Ishikawa (cell line): ENCODE results near the gene PLEKHG4.
A peak's percentile ranks its signal among the peaks of the same experiment; 100 is the strongest.

Experiments
- CEBPB ChIP-seq: IDR thresholded peaks from 2 replicates; pipeline ENCODE4 v1.6.1; 2012
- CREB1 ChIP-seq: IDR thresholded peaks from 2 replicates; pipeline ENCODE4 v1.6.1; 2012; ENCODE audit warnings: low read depth
- EGR1 ChIP-seq: IDR thresholded peaks from 2 replicates; pipeline ENCODE4 v1.6.1; 2012
- EP300 ChIP-seq: IDR thresholded peaks from 2 replicates; pipeline ENCODE4 v1.6.1; 2012; ENCODE audit warnings: borderline replicate concordance
- FOXM1 ChIP-seq: IDR thresholded peaks from 2 replicates; pipeline ENCODE4 v1.6.1; 2012; ENCODE audit warnings: low read depth, borderline replicate concordance
- MAX ChIP-seq: IDR thresholded peaks from 2 replicates; pipeline ENCODE4 v1.6.1; 2012
- NFIC ChIP-seq: IDR thresholded peaks from 2 replicates; pipeline ENCODE4 v1.6.1; 2012
- RAD21 ChIP-seq: IDR thresholded peaks from 2 replicates; pipeline ENCODE4 v1.6.1; 2012; ENCODE audit warnings: low read depth
- REST ChIP-seq: IDR thresholded peaks from 2 replicates; pipeline ENCODE4 v1.6.1; 2012; ENCODE audit warnings: low read depth, mild to moderate bottlenecking
- TAF1 ChIP-seq: IDR thresholded peaks from 2 replicates; pipeline ENCODE4 v1.6.1; 2012; ENCODE audit warnings: low read depth, mild to moderate bottlenecking
- TCF12 ChIP-seq: IDR thresholded peaks from 2 replicates; pipeline ENCODE4 v1.6.1; 2012; ENCODE audit warnings: low read depth
- TEAD4 ChIP-seq: IDR thresholded peaks from 2 replicates; pipeline ENCODE4 v1.6.1; 2012
- USF1 ChIP-seq: IDR thresholded peaks from 2 replicates; pipeline ENCODE4 v1.6.1; 2012
- YY1 ChIP-seq: IDR thresholded peaks from 2 replicates; pipeline ENCODE4 v1.6.1; 2012; ENCODE audit warnings: low read depth
- ZBTB7A ChIP-seq: IDR thresholded peaks from 2 replicates; pipeline ENCODE4 v1.6.1; 2012; ENCODE audit warnings: low read depth

PLEKHG4 gene

DNA sequence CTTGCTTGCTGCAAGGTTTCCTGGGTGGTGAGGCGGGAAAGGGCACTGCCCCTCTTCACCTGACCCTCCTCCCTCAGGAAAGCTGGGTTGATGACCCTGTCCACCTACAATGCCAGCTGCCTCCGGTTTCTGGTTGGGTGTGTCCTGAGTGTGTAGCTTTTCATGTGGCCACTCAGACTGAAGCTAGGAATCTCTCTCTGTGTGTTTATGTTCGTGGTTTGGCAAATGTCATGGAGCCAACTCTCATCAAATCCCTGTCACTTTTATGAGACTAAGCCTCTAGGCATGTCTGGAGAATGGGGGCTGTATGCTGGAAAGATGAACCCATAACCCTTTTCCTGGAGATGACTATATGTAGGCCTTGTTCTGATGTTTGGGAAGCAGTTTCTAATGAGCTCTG is 17.1 kb downstream of the PLEKHG4 start:
- no peak for TF ChIP-seq TCF12
- no peak for TF ChIP-seq REST
- no peak for TF ChIP-seq EGR1
- no peak for TF ChIP-seq CREB1
- TF ChIP-seq CEBPB, result no peak
- no peak for TF ChIP-seq MAX

GRCh38 chr16:67298277-67298676 is 18.9 kb downstream of the PLEKHG4 start:
- TF ChIP-seq RAD21 (no peak), CREB1 (no peak), EP300 (no peak), TCF12 (no peak), TEAD4 (no peak), TAF1 (no peak), CEBPB (no peak), USF1 (no peak), ZBTB7A (no peak), FOXM1 (no peak)

DNA sequence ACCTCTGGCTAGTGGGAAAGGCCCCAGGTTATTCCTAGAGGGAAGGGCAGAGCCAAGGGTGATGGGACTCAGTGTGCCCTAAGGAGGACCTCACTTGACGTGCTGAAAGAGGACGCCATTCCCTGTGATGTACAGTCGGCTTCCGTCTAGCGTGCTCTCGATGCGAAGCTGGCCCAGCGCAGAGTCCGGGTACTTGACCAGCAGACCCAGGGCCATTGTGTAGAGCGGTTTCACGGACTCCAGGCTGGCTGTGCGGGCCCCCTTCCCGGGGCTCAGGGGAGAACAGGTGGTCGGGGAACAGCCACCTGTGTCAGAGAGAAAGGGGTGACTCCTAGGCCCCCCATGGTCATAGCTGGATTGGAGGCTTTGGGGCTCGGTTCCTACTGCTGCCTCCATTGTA is 19.9 kb downstream of the PLEKHG4 start:
- no peak for TF ChIP-seq TAF1
- no peak for TF ChIP-seq FOXM1
- no peak for TF ChIP-seq TEAD4
- TF ChIP-seq RAD21, result no peak
- TF ChIP-seq USF1, result no peak
- no peak for TF ChIP-seq EP300
- no peak for TF ChIP-seq CEBPB
- TF ChIP-seq NFIC, result no peak
- no peak for TF ChIP-seq CREB1
- TF ChIP-seq EGR1, result no peak

GRCh38 chr16:67301080-67301782 is 21.9 kb downstream of the PLEKHG4 start:
- TF ChIP-seq TEAD4, result no peak
- 0 out of 2 replicates have a peak, but pooled peaks have one; percentile 7 for TF ChIP-seq NFIC

DNA sequence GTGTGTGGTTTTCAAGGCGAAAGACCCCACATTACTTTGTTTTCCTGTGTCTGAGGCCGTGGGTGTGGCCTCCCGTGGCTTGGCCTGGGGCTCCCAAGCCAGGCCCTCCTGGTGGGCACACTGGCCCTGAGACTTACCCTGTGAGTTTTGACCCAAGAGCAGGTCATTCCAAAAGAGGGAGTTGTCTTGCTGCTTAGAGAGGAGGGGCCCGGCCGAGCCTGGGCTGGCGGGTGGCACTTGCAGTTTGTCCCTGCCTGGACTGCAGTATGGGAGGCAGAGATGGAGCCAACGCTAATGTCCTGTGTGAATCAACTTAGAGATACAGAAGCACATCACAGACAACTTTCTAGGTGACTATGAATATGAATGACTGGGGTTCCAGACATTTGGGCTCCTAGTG is 22.7 kb downstream of the PLEKHG4 start:
- TF ChIP-seq MAX, result no peak
- no peak for TF ChIP-seq USF1
- no peak for TF ChIP-seq EP300
- TF ChIP-seq CEBPB, result no peak
- TF ChIP-seq TAF1, result no peak
- no peak for TF ChIP-seq FOXM1
- TF ChIP-seq CREB1, result no peak
- TF ChIP-seq YY1, result no peak
- TF ChIP-seq TEAD4, result no peak
- no peak for TF ChIP-seq TCF12
- TF ChIP-seq RAD21, result no peak
- no peak for TF ChIP-seq REST
- no peak for TF ChIP-seq EGR1
- no peak for TF ChIP-seq NFIC
- TF ChIP-seq ZBTB7A, result no peak

GRCh38 chr16:67302970-67303369 is 23.6 kb downstream of the PLEKHG4 start:
- no peak for TF ChIP-seq MAX
- no peak for TF ChIP-seq EP300
- TF ChIP-seq NFIC, result no peak
- no peak for TF ChIP-seq USF1
- no peak for TF ChIP-seq CEBPB
- no peak for TF ChIP-seq YY1
